HepG2 (cell line): ENCODE measurements around the gene CHPF. TPM values are rescaled to one million over a fixed set of nuclear protein-coding genes. Genes with fewer than 3 reads are reported as not detected.

Experiments
- AHR ChIP-seq: IDR thresholded peaks from 2 replicates; pipeline ENCODE4 v1.6.1; 2018; ENCODE audit warnings: missing genetic modification reagents, missing compliant biosample characterization
- ARID2 ChIP-seq: sonication (generic); formaldehyde crosslinking; IDR thresholded peaks from 2 replicates; pipeline ENCODE4 v1.8.1; 2022; ENCODE audit warnings: mild to moderate bottlenecking, missing genetic modification reagents, borderline replicate concordance
- BATF2 ChIP-seq: sonication (generic); formaldehyde crosslinking; IDR thresholded peaks from 2 replicates; pipeline ENCODE4 v1.8.0; 2022; ENCODE audit warnings: mild to moderate bottlenecking, missing genetic modification reagents, moderate library complexity
- EP300 ChIP-seq, 3 experiments: sonication (generic) in 1 of 3; formaldehyde crosslinking in 1 of 3; IDR thresholded peaks; 2 replicates each; pipeline versions ENCODE4 v1.5.1 to v1.6.1; 2011 to 2020; ENCODE audit warnings: low read depth in 2 of 3, low read length in 2 of 3, borderline replicate concordance in 1 of 3, improper control_type of control experiment in 1 of 3, mild to moderate bottlenecking in 1 of 3, missing genetic modification reagents in 1 of 3, moderate library complexity in 1 of 3
- HNF4G ChIP-seq, 2 experiments: sonication (generic) in 1 of 2; formaldehyde crosslinking in 1 of 2; IDR thresholded peaks; 2 replicates each; pipeline versions ENCODE4 v1.4.0 to v1.6.1; 2011 to 2020; ENCODE audit warnings: borderline replicate concordance in 2 of 2, low read depth in 2 of 2, mild to moderate bottlenecking in 2 of 2, low read length in 1 of 2, missing genetic modification reagents in 1 of 2, moderate library complexity in 1 of 2
- KLF12 ChIP-seq: sonication (generic); formaldehyde crosslinking; IDR thresholded peaks from 2 replicates; pipeline ENCODE4 v1.4.0; 2020; ENCODE audit warnings: missing genetic modification reagents, borderline replicate concordance
- MAZ ChIP-seq, 2 experiments: sonication (generic) in 1 of 2; formaldehyde crosslinking in 1 of 2; IDR thresholded peaks; 2 replicates each; pipeline versions ENCODE4 v1.5.0 to v1.6.1; 2012 to 2020; ENCODE audit warnings: low read depth in 2 of 2, mild to moderate bottlenecking in 2 of 2, borderline replicate concordance in 1 of 2, improper control_type of control experiment in 1 of 2, low read length in 1 of 2, missing genetic modification reagents in 1 of 2, moderate library complexity in 1 of 2
- MEIS2 ChIP-seq: sonication (generic); formaldehyde crosslinking; IDR thresholded peaks from 2 replicates; pipeline ENCODE4 v1.9.0; 2021; ENCODE audit warnings: mild to moderate bottlenecking, missing genetic modification reagents
- MXD1 ChIP-seq: sonication (generic); formaldehyde crosslinking; IDR thresholded peaks from 2 replicates; pipeline ENCODE4 v1.4.0; 2020; ENCODE audit warnings: mild to moderate bottlenecking, missing genetic modification reagents
- NCOA1 ChIP-seq: sonication (generic); formaldehyde crosslinking; IDR thresholded peaks from 2 replicates; pipeline ENCODE4 v1.9.0; 2021; ENCODE audit warnings: missing genetic modification reagents
- PLRG1 ChIP-seq: fragments of 450-650 bp; conservative IDR thresholded peaks from 2 replicates; pipeline ENCODE4 v1.6.1; 2016
- SAP130 ChIP-seq: IDR thresholded peaks from 2 replicates; pipeline ENCODE4 v1.6.1; 2016; ENCODE audit warnings: low read depth
- SNAPC2 ChIP-seq: sonication (generic); formaldehyde crosslinking; IDR thresholded peaks from 2 replicates; pipeline ENCODE4 v1.8.1; 2022; ENCODE audit warnings: mild to moderate bottlenecking, missing genetic modification reagents
- SP4 ChIP-seq: sonication (generic); formaldehyde crosslinking; IDR thresholded peaks from 2 replicates; pipeline ENCODE4 v1.8.1; 2023; ENCODE audit warnings: mild to moderate bottlenecking, missing genetic modification reagents
- TFAP4 ChIP-seq: sonication (generic); IDR thresholded peaks from 2 replicates; pipeline ENCODE4 v1.6.1; 2016; ENCODE audit warnings: low read depth, borderline replicate concordance
- ZC3H13 ChIP-seq: sonication (generic); formaldehyde crosslinking; IDR thresholded peaks from 2 replicates; pipeline ENCODE4 v1.8.1; 2023; ENCODE audit warnings: mild to moderate bottlenecking, missing genetic modification reagents, moderate library complexity
- ZNF136 ChIP-seq: sonication (generic); formaldehyde crosslinking; IDR thresholded peaks from 2 replicates; pipeline ENCODE4 v1.8.1; 2022; ENCODE audit warnings: low read depth, mild to moderate bottlenecking, moderate library complexity, missing genetic modification reagents
- ZNF441 ChIP-seq: sonication (generic); formaldehyde crosslinking; IDR thresholded peaks from 2 replicates; pipeline ENCODE4 v1.7.0; 2021; ENCODE audit warnings: missing genetic modification reagents, borderline replicate concordance
- ZNF687 ChIP-seq: sonication (generic); formaldehyde crosslinking; IDR thresholded peaks from 2 replicates; pipeline ENCODE4 v1.5.1; 2020; ENCODE audit warnings: mild to moderate bottlenecking, missing genetic modification reagents, moderate library complexity
- polyA plus RNA-seq, 8 experiments: library from polyadenylated mRNA; depleted of rRNA in 3 of 8; stranded (reverse) in 7 of 8; unstranded in 1 of 8; fragments of >200 nt; fragmentation: Illumina TruSeq in 4 of 8; extraction: Trizol in 4 of 8; gene quantifications; 2 replicates each; pipeline versions ENCODE4 v1.2.1 to v1.2.3, GENCODE V29; 2011 to 2016; ENCODE audit warnings: low read depth in 4 of 8, missing spikeins in 1 of 8, mixed read lengths in 1 of 8; ENCODE audit not compliant: insufficient read depth in 1 of 8
- total RNA-seq, 5 experiments: library from RNA; depleted of rRNA; stranded (reverse); fragments of >200 nt; fragmentation: Illumina TruSeq; extraction: Trizol; gene quantifications; 2 replicates each; pipeline ENCODE4 v1.2.3, GENCODE V29; 2016; ENCODE audit warnings: low read depth in 1 of 5

The CHPF gene
- total and polyA plus RNA-seq, 2 of the 13 experiments (the other 11 are each of a cell fraction or from before 2014, with no cell fraction given), result 79.6 to 111 TPM

GRCh38 chr2:219545295-219545942, 1.8 kb upstream of the CHPF start (continued):
- TF ChIP-seq ZNF687 (CRISPR knock-in tag), result peak; percentile 55
- TF ChIP-seq EP300 (IDR thresholded peaks at IDR 0.05; ENCODE audit: low read depth in 2 of 2, low read length in 2 of 2), result 0 out of 4 replicates have a peak, but pooled peaks of 1 of the 2 experiments have one; percentile 8
- TF ChIP-seq EP300 (CRISPR knock-in tag; IDR thresholded peaks at IDR 0.05; ENCODE audit: borderline replicate concordance), result no peak
- no peak for TF ChIP-seq BATF2 (CRISPR knock-in tag)
- TF ChIP-seq MAZ (IDR thresholded peaks at IDR 0.05; ENCODE audit: borderline replicate concordance, low read depth, low read length), result 0 out of 2 replicates have a peak, but pooled peaks have one; percentile 14
- no peak for TF ChIP-seq MAZ (CRISPR knock-in tag; IDR thresholded peaks at IDR 0.05; ENCODE audit: low read depth)
- TF ChIP-seq NCOA1, result no peak
- TF ChIP-seq SP4, result peak; percentile 36; the same call in 1 of the 2 replicates
- 0 out of 2 replicates have a peak, but pooled peaks have one; percentile 54 for TF ChIP-seq SNAPC2 (CRISPR knock-in tag)
- TF ChIP-seq ZNF441 (CRISPR knock-in tag), result no peak
- no peak for TF ChIP-seq KLF12
- no peak for TF ChIP-seq PLRG1
- TF ChIP-seq ZC3H13 (CRISPR knock-in tag), result no peak
- 0 out of 2 replicates have a peak, but pooled peaks have one; percentile 26 for TF ChIP-seq MEIS2 (CRISPR knock-in tag)
- peak; percentile 33; the same call in 1 of the 2 replicates for TF ChIP-seq HNF4G (IDR thresholded peaks at IDR 0.05; ENCODE audit: borderline replicate concordance, low read depth, low read length)
- no peak for TF ChIP-seq HNF4G (CRISPR knock-in tag; IDR thresholded peaks at IDR 0.05; ENCODE audit: borderline replicate concordance, low read depth)
- TF ChIP-seq ARID2 (CRISPR knock-in tag), result peak; percentile 43; the same call in 1 of the 2 replicates
- TF ChIP-seq MXD1, result 0 out of 2 replicates have a peak, but pooled peaks have one; percentile 29
- no peak for TF ChIP-seq AHR (CRISPR knock-in tag)
- no peak for TF ChIP-seq ZNF136 (CRISPR knock-in tag)
- TF ChIP-seq TFAP4, result peak; percentile 54; the same call in 1 of the 2 replicates
- no peak for TF ChIP-seq SAP130 (CRISPR knock-in tag)
